Measurements from ENCODE around the gene NCOA4.

The NCOA4 gene

DNA sequence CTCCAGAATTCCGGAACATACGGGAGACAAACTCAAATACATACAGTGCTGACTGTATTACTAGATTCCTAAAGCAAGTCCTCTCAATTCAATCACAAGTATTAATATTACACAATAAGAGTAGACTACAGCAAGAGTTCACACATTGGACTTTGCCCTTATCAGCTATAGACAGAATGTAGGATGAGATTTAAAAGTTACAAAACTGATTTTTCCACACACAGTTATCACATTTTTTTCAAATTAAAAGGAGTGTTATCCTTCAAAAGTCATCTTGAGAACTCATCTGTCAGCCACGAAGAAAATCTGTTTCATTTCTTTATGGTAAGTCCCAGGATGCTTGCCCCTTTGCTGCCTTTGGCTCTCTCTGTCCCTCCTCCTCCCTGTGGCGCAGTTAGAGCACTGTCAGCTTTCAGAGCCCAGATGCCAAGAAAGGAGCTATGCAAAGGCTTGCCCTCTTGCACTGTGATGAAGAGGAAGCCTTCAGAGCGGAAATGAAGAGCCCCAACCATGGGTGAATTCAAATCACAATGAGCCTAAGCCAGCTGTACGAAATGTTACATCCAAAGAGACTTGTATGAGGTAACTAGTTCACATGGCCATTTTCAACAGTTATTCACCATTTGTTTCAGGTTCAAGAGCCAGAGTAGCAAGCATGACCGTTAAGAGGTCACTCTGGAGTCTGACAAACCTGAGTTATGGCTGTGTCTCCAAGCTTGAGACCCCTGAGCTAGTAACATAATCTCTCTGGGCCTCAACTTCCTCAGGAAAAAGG lies 10.7 kb downstream of the NCOA4 start:
- in situ Hi-C loops (cut with HindIII; ENCODE audit: low sequenced_read_pairs) = no loop called here
- TF ChIP-seq, protein P1, sequence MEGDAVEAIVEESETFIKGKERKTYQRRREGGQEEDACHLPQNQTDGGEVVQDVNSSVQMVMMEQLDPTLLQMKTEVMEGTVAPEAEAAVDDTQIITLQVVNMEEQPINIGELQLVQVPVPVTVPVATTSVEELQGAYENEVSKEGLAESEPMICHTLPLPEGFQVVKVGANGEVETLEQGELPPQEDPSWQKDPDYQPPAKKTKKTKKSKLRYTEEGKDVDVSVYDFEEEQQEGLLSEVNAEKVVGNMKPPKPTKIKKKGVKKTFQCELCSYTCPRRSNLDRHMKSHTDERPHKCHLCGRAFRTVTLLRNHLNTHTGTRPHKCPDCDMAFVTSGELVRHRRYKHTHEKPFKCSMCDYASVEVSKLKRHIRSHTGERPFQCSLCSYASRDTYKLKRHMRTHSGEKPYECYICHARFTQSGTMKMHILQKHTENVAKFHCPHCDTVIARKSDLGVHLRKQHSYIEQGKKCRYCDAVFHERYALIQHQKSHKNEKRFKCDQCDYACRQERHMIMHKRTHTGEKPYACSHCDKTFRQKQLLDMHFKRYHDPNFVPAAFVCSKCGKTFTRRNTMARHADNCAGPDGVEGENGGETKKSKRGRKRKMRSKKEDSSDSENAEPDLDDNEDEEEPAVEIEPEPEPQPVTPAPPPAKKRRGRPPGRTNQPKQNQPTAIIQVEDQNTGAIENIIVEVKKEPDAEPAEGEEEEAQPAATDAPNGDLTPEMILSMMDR (IDR thresholded peaks at IDR 0.05; ENCODE audit: low read depth, low read length) = no peak
- no peak overlapping the region for H3K4me3 ChIP-seq (ENCODE audit: low read depth, low read length)
- no peak for DNase-seq (ENCODE audit: low read depth, low spot score)

DNA sequence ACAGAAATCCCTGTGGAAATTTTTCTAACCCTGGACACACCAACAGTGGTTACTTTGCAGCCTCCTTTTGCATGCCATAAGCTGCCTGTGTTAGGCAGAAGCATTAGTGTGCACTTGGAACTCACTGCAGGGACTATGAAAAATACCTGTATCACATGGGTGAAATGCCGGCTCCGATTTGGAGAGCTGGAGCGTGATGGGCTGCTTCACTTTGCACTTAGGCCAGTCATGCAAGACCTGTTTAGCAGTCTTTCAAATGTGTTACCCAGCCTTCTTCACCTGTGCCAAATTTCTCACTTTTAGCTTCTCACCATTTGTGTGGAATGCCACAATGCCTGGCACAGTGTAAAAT lies 11.3 kb downstream of the NCOA4 start:
- no peak overlapping the region for H3K4me3 ChIP-seq (ENCODE audit: low read depth, low read length)
- TF ChIP-seq, protein P1 (IDR thresholded peaks at IDR 0.05; ENCODE audit: low read depth, low read length) = no peak
- no peak for DNase-seq (ENCODE audit: low read depth, low spot score)
- in situ Hi-C loops (cut with HindIII; ENCODE audit: low sequenced_read_pairs) = no loop called here

DNA sequence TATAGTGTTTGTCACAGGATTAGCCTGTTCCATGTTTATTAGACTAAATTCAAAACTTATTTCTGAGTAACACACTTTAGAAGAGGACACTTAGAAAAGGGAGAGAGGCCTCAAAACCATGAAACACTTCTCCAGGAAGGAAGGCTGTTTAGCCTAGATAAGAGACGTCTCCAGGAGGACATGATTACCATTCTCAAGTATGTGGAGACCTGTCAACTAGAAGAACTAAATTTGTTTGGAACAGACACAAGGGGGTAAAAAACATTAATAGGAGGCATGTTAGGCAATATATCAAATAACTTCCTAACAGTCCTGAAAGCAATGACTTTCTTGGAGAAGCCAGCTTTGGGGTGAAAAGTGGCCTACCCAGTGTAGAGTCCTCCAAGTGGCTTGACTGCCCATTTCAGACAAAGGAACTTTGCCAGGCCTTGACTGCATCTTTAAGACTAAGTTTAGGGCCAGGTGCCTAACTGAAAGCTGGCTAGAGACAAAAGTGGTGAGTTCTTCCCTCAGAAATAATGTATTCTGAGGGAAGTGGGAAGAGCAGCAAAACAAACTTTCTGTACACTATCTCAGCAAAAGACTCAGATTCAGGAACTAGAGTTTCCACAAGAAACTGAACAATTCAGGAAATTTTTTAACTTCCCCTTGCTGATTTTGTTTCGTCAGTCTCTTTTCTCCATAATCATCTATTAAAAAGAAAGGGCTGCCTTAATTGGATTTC lies 11.8 kb downstream of the NCOA4 start:
- in situ Hi-C loops (cut with HindIII; ENCODE audit: low sequenced_read_pairs) = no loop called here
- no peak overlapping the region for H3K4me3 ChIP-seq (ENCODE audit: low read depth, low read length)
- TF ChIP-seq, protein P1 (IDR thresholded peaks at IDR 0.05; ENCODE audit: low read depth, low read length) = no peak
- no peak for DNase-seq (ENCODE audit: low read depth, low spot score)

DNA sequence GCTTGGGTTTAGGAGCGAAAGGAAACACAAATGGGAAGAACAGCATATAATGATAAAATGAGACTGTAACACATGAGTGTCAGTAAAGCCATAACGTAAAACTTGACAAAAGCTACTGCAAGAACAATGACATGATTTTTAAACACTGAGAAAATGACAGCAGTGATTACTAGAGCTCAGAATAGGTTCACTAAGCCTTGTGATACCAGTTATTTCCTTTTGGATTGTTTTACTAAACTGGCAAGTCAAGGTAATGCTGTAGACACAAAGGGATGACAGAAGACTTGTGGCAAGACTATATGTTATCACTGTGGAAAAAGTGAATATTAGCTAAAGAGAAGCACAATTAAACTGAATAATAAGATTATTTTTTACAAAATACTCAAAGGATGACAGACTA lies 12.7 kb downstream of the NCOA4 start:
- DNase-seq (ENCODE audit: low read depth, low spot score) = no peak

DNA sequence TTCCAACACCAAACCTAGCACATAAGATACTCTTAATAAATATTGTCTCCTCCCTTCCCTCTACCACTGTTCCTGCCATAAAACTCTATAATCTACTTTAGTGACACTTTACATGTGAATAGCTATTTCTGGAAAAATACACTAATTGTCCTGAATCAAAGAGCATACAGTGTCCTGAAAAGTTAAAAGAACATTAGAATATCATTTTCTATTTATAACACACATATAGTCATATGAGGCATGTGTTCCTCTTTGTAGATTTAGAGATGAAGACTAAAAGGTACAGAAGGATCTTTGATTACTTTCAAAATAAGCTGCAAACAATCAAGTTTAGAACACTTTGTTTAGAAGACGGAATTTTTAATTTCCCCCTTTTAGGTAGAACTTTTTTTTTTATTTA lies 13.6 kb downstream of the NCOA4 start:
- TF ChIP-seq, protein P1 (IDR thresholded peaks at IDR 0.05; ENCODE audit: low read depth, low read length) = no peak
- DNase-seq (ENCODE audit: low read depth, low spot score) = no peak
- H3K4me3 ChIP-seq (ENCODE audit: low read depth, low read length) = no peak overlapping the region
- in situ Hi-C loops (cut with HindIII; ENCODE audit: low sequenced_read_pairs) = no loop called here

More for the DNA sequence above, 12.7 kb downstream of the NCOA4 start:
- H3K4me3 ChIP-seq (ENCODE audit: low read depth, low read length) = no peak overlapping the region
- in situ Hi-C loops (cut with HindIII; ENCODE audit: low sequenced_read_pairs) = no loop called here
- TF ChIP-seq, protein P1 (IDR thresholded peaks at IDR 0.05; ENCODE audit: low read depth, low read length) = no peak

- TF ChIP-seq, protein P1 (IDR thresholded peaks at IDR 0.05; ENCODE audit: low read depth, low read length) = no peak
- no peak for DNase-seq (ENCODE audit: low read depth, low spot score)
- no peak overlapping the region for H3K4me3 ChIP-seq (ENCODE audit: low read depth, low read length)
- in situ Hi-C loops (cut with HindIII; ENCODE audit: low sequenced_read_pairs) = no loop called here
Measured at GRCh38 chr10:46016190-46016589, 14.2 kb downstream of the NCOA4 start.
